GM10266 (cell line): ENCODE measurements around the gene FAXC.
"Not testable (repeated sequence)": the region's sequence is repeated elsewhere in the genome, so short reads cannot be mapped to it uniquely, and the experiment has no call there.

ENCODE experiments used
- DNase-seq: peaks from one replicate; pipeline ENCODE4 v3.0.0; 2012; ENCODE audit errors: extremely low spot score
- TF ChIP-seq, protein P1 (sequence below): IDR thresholded peaks from 2 replicates; pipeline ENCODE4 v1.5.1; 2012; ENCODE audit warnings: mild to moderate bottlenecking, low read depth; ENCODE audit not compliant: control insufficient read depth, insufficient read depth; ENCODE audit errors: missing control alignments

The FAXC gene

GRCh38 chr6:99270030-99270429 is 79.4 kb downstream of the FAXC start:
- TF ChIP-seq, protein P1, sequence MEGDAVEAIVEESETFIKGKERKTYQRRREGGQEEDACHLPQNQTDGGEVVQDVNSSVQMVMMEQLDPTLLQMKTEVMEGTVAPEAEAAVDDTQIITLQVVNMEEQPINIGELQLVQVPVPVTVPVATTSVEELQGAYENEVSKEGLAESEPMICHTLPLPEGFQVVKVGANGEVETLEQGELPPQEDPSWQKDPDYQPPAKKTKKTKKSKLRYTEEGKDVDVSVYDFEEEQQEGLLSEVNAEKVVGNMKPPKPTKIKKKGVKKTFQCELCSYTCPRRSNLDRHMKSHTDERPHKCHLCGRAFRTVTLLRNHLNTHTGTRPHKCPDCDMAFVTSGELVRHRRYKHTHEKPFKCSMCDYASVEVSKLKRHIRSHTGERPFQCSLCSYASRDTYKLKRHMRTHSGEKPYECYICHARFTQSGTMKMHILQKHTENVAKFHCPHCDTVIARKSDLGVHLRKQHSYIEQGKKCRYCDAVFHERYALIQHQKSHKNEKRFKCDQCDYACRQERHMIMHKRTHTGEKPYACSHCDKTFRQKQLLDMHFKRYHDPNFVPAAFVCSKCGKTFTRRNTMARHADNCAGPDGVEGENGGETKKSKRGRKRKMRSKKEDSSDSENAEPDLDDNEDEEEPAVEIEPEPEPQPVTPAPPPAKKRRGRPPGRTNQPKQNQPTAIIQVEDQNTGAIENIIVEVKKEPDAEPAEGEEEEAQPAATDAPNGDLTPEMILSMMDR, result no peak
- no peak for DNase-seq

DNA sequence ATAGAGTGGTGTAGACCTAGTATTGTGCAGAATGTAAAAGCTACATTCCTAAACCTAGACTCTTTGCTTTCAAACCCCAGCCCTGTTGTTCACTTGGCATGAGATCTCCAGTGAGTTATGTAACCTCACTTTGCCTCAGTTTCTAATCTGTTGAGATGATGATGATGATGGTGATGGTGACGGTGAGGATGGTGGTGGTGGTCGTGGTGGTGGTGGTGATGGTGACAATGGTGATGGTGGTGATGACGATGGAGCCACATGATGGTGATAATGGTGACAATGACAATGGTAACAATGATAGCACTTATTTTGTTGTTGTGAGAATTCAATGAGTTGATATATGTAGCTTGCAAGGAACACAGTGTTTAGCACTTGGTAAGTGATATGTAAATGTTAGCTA is 80.3 kb downstream of the FAXC start:
- TF ChIP-seq, protein P1, result no peak
- DNase-seq, result no peak

DNA sequence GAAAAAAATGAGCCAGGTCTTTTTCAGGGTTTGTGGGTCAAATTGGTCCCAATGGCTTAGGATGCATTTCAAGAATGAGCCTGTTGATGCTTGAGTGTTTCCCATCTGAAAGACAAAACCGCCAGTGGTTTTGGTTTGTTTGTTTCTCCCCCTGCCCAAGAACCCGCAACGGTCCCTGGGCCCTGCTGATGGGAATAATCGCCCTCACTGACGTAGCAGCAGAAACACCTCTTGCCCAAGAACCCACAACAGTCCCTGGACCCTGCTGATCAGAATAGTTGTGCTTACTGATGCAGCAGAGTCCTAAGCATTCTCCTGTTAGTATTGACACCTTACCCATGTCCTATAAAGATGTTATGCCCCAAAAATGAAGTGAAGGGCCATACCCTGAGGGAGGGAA is 82.5 kb downstream of the FAXC start:
- not testable (repeated sequence) for DNase-seq

DNA sequence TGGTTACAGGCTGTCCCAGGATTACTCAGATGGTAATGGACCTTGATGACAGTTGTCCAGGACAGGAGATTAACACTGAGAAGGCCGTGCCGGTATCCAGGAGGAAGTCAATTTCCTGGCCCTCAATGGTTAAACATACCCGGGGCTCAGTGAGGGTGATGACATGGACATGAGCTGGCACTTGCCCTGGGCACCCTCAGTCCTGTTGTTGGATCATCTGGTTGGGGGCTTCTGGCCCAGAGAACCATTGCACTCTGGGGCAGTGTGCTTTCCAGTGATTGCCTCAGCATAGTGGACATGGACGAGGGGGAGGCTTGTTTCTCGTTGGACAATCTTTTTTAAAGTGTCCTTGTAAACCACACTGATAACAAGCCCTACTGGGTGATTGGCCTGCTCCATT is 84.0 kb downstream of the FAXC start:
- not testable (repeated sequence) for DNase-seq

DNA sequence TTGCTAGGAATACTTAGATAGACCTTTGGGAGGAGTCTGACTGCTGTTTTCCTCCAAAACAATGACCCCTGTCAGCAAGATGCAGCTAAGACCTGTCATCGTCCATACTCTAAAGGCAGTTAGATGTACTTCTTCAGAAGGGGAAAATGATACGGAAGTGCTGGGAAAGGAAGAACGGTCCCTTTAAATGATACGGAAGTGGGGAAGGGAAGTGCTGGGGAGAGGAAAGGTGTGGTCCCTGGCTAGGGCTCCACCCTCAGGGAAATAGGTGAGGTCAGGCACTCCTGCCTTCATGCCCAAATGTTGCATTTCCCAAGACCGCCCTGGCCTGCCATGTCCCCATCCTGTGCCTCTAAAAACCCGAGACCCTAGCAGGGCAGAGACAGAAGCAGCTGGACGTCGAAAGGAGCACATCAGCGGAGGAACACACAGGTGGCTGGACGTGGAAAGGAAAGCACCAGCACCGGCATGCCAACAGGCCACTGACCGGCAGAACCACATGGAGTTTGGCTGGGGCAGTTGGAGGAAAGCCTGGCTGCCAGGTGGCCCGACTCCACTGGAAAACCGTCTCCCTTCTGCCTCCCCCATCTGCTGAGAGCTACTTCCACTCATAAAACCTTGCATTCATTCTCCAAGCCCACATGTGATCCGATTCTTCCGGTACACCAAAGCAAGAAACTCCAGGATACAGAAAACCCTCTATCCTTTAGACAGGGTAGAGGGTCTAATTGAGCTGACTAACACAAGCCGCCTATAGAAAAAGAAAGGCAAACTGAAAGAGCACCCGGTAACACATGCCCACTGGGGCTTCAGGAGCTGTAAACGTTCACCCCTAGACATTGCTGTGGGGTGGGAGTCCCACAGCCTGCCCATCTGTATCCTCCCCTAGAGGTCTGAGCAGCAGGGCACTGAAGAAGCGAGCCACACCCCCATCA is 94.6 kb downstream of the FAXC start:
- TF ChIP-seq, protein P1, result no peak
- DNase-seq, result no peak

- TF ChIP-seq, protein P1, result no peak
- DNase-seq, result no peak
Measured at GRCh38 chr6:99253271-99253670, 96.2 kb downstream of the FAXC start.

DNA sequence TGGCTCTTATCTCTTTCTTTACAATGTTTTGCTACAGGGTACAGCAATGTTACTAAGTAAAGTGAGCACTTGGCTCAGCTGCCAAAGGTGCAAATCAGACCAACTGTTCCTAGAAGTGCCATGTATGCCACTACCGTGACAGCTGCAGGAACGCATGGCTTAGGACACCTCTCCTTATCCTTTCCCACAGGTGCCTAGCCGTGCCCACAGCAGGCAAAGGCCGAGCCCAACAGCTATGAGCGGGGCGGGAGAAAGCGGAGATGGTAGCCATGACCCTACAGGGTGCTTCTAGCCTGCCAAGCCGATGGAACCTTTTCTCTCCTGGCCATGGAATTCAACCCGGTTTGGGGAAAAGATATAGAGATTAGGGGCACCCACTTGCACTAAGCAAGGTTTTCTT is 97.1 kb downstream of the FAXC start:
- TF ChIP-seq, protein P1, result no peak
- DNase-seq, result no peak

GRCh38 chr6:99250476-99250875 is 99.0 kb downstream of the FAXC start:
- TF ChIP-seq, protein P1, result no peak
- no peak for DNase-seq
